Dendritic cell treated with granulocyte-macrophage colony-stimulating factor and Interleukin-4, amounts not matched to agents 40 ng/mL and 50 ng/mL, for 4 days (primary cell): ENCODE measurements around the gene SGCA.

Experiments used
- H3K27ac Mint-ChIP-seq: one replicate; pipeline ENCODE4 v1.8.0; 2022; ENCODE audit warnings: mild to moderate bottlenecking, mixed read lengths
- H3K27me3 Mint-ChIP-seq: one replicate; pipeline ENCODE4 v1.8.0; 2022; ENCODE audit warnings: mild to moderate bottlenecking, mixed read lengths
- H3K36me3 Mint-ChIP-seq: one replicate; pipeline ENCODE4 v1.8.0; 2022; ENCODE audit warnings: low read depth, mixed read lengths
- H3K4me1 Mint-ChIP-seq: one replicate; pipeline ENCODE4 v1.8.0; 2022; ENCODE audit warnings: low read depth, mixed read lengths
- H3K4me3 Mint-ChIP-seq: one replicate; pipeline ENCODE4 v1.8.0; 2022; ENCODE audit warnings: mild to moderate bottlenecking, moderate library complexity, mixed read lengths
- H3K9me3 Mint-ChIP-seq: one replicate; pipeline ENCODE4 v1.8.0; 2022; ENCODE audit warnings: mixed read lengths
- intact Hi-C: fragments of 100-400 bp; cut with micrococcal nuclease; formaldehyde crosslinking; loops from one replicate; pipeline ENCODE4 v1.15.0; 2022

SGCA gene

GRCh38 chr17:50200457-50201275 is 34.9 kb downstream of the SGCA start:
- Mint-ChIP-seq H3K27ac (peak overlapping the region; percentile 24), H3K4me3 (peak overlapping the region; percentile 71), H3K4me1 (peaks cover 19% of the 10 kb centered on the region), H3K27me3 (peaks cover 74% of the 10 kb centered on the region), H3K9me3 (no peaks in the 10 kb centered on the region), H3K36me3 (no peaks in the 10 kb centered on the region)
- intact Hi-C loops, result loop anchor here (1.0 kb wide), 2 partner anchors 73 to 97 kb away; no protein-coding TSS in a partner anchor

GRCh38 chr17:50201276-50201854 is 35.6 kb downstream of the SGCA start, which contains the start of gene COL1A1:
TSS of gene COL1A1 (minus strand) at chr17:50201631. CDS start at chr17:50201513, 118 bp downstream.
- H3K9me3 Mint-ChIP-seq, result no peaks in the 10 kb centered on the region
- peak within 1 kb of the TSS; percentile 24 for H3K27ac Mint-ChIP-seq
- H3K4me3 Mint-ChIP-seq, result peak within 1 kb of the TSS; percentile 71
- H3K27me3 Mint-ChIP-seq, result peaks cover 75% of the 10 kb centered on the region
- peaks cover 19% of the 10 kb centered on the region for H3K4me1 Mint-ChIP-seq
- H3K36me3 Mint-ChIP-seq, result no peaks in the 10 kb centered on the region
- intact Hi-C loops, result no loop called here

GRCh38 chr17:50203086-50203485 is 37.3 kb downstream of the SGCA start:
- intact Hi-C loops, result no loop called here
- Mint-ChIP-seq H3K4me1 (peaks cover 26% of the 10 kb centered on the region), H3K36me3 (no peaks in the 10 kb centered on the region), H3K27ac (no peak overlapping the region), H3K27me3 (peaks cover 85% of the 10 kb centered on the region), H3K9me3 (no peaks in the 10 kb centered on the region), H3K4me3 (no peak overlapping the region)

- intact Hi-C loops, result no loop called here
- Mint-ChIP-seq H3K4me3 (no peak overlapping the region), H3K27me3 (peaks cover 85% of the 10 kb centered on the region), H3K9me3 (no peaks in the 10 kb centered on the region), H3K27ac (no peak overlapping the region), H3K36me3 (no peaks in the 10 kb centered on the region), H3K4me1 (peaks cover 26% of the 10 kb centered on the region)
Measured at GRCh38 chr17:50203604-50204345, 38.0 kb downstream of the SGCA start.

- H3K27ac Mint-ChIP-seq, result no peak overlapping the region
- peaks cover 30% of the 10 kb centered on the region for H3K4me1 Mint-ChIP-seq
- peaks cover 84% of the 10 kb centered on the region for H3K27me3 Mint-ChIP-seq
- H3K9me3 Mint-ChIP-seq, result no peaks in the 10 kb centered on the region
- H3K36me3 Mint-ChIP-seq, result no peaks in the 10 kb centered on the region
- intact Hi-C loops, result no loop called here
- H3K4me3 Mint-ChIP-seq, result no peak overlapping the region
Measured at GRCh38 chr17:50204431-50204830, 38.6 kb downstream of the SGCA start.

GRCh38 chr17:50205111-50205962 is 39.5 kb downstream of the SGCA start:
- H3K4me1 Mint-ChIP-seq, result peaks cover 30% of the 10 kb centered on the region
- H3K27ac Mint-ChIP-seq, result no peak overlapping the region
- H3K9me3 Mint-ChIP-seq, result no peaks in the 10 kb centered on the region
- intact Hi-C loops, result no loop called here
- no peaks in the 10 kb centered on the region for H3K36me3 Mint-ChIP-seq
- H3K4me3 Mint-ChIP-seq, result no peak overlapping the region
- H3K27me3 Mint-ChIP-seq, result peaks cover 83% of the 10 kb centered on the region

- Mint-ChIP-seq H3K4me1 (peaks cover 24% of the 10 kb centered on the region), H3K27me3 (peaks cover 82% of the 10 kb centered on the region), H3K4me3 (no peak overlapping the region), H3K36me3 (no peaks in the 10 kb centered on the region), H3K27ac (no peak overlapping the region), H3K9me3 (no peaks in the 10 kb centered on the region)
- intact Hi-C loops, result no loop called here
Measured at GRCh38 chr17:50205963-50206505, 40.2 kb downstream of the SGCA start.

- H3K9me3 Mint-ChIP-seq, result no peaks in the 10 kb centered on the region
- intact Hi-C loops, result no loop called here
- no peaks in the 10 kb centered on the region for H3K36me3 Mint-ChIP-seq
- H3K4me3 Mint-ChIP-seq, result no peak overlapping the region
- no peak overlapping the region for H3K27ac Mint-ChIP-seq
- H3K27me3 Mint-ChIP-seq, result peaks cover 82% of the 10 kb centered on the region
- H3K4me1 Mint-ChIP-seq, result peaks cover 20% of the 10 kb centered on the region
Measured at GRCh38 chr17:50206604-50207293, 40.9 kb downstream of the SGCA start.

- no peak overlapping the region for H3K27ac Mint-ChIP-seq
- peaks cover 20% of the 10 kb centered on the region for H3K4me1 Mint-ChIP-seq
- no peaks in the 10 kb centered on the region for H3K36me3 Mint-ChIP-seq
- intact Hi-C loops, result no loop called here
- H3K9me3 Mint-ChIP-seq, result no peaks in the 10 kb centered on the region
- H3K27me3 Mint-ChIP-seq, result peaks cover 79% of the 10 kb centered on the region
- no peak overlapping the region for H3K4me3 Mint-ChIP-seq
Measured at GRCh38 chr17:50207315-50207714, 41.5 kb downstream of the SGCA start.

- intact Hi-C loops, result no loop called here
- Mint-ChIP-seq H3K27me3 (peaks cover 72% of the 10 kb centered on the region), H3K36me3 (no peaks in the 10 kb centered on the region), H3K27ac (no peak overlapping the region), H3K4me1 (peaks cover 18% of the 10 kb centered on the region), H3K9me3 (no peaks in the 10 kb centered on the region), H3K4me3 (no peak overlapping the region)
Measured at GRCh38 chr17:50207792-50208567, 42.2 kb downstream of the SGCA start.

- Mint-ChIP-seq H3K4me1 (peaks cover 15% of the 10 kb centered on the region), H3K27me3 (peaks cover 67% of the 10 kb centered on the region), H3K9me3 (no peaks in the 10 kb centered on the region), H3K4me3 (no peak overlapping the region), H3K36me3 (no peaks in the 10 kb centered on the region), H3K27ac (no peak overlapping the region)
- intact Hi-C loops, result no loop called here
Measured at GRCh38 chr17:50208611-50209061, 42.8 kb downstream of the SGCA start.

- intact Hi-C loops, result no loop called here
Measured at GRCh38 chr17:50209133-50209471, 43.3 kb downstream of the SGCA start.

More at GRCh38 chr17:50209133-50209471, 43.3 kb downstream of the SGCA start:
- Mint-ChIP-seq H3K9me3 (no peaks in the 10 kb centered on the region), H3K27ac (no peak overlapping the region), H3K36me3 (no peaks in the 10 kb centered on the region), H3K27me3 (peaks cover 64% of the 10 kb centered on the region), H3K4me1 (peaks cover 15% of the 10 kb centered on the region), H3K4me3 (no peak overlapping the region)
